Measurements from ENCODE around the gene QKI.
A peak's percentile ranks its signal among the peaks of the same experiment; 100 is the strongest.

Gene QKI

DNA sequence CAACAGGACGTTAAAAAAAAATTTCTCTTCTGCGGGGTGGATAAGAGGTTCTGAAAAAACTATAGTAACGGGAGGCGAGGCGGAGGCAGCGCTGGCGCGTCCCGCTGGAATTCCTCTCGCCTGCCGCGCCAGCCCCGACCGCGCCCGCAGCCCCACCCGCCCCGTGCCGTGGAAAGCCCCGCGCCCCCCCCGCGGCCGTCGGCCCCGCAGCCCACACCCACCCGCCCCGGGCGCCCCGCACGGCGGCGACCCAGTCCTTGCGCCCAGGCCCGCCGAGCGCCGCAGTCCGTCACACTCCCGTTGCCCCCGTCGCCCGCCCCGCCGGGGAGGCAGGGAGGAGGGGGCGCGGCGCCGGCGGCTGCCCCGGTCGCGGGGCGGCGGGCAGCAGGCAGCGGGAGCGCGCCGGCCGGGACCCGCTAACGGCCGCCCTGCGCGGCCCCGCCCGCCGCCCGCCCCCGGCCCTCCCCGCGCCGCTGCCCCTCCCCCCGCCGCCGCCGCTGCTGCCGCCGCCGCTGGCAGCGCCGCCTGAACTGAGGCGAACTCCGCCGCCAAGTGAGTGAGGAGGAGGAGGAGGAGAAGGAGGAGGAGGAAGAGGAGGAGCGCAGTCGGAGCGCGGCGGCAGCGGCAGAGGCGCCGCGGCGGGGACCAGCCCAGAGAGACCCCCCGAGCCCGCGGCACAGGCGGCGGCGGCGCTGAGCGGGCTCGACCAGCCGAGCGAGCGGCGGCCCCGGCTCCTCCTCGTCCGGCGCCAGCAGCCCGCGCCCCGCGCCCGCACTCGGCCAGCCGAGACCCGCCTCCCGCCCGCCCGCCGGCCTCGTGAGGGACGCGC, at the start of gene QKI:
QKI (plus strand) TSS at position 602 of the 829 bp plus-strand sequence. CDS start 476 bp downstream, outside the sequence.
- peak within 1 kb of the TSS; percentile 77 for H3K4me3 ChIP-seq (ENCODE audit: low read depth, low read length)
- TF ChIP-seq, protein P1, sequence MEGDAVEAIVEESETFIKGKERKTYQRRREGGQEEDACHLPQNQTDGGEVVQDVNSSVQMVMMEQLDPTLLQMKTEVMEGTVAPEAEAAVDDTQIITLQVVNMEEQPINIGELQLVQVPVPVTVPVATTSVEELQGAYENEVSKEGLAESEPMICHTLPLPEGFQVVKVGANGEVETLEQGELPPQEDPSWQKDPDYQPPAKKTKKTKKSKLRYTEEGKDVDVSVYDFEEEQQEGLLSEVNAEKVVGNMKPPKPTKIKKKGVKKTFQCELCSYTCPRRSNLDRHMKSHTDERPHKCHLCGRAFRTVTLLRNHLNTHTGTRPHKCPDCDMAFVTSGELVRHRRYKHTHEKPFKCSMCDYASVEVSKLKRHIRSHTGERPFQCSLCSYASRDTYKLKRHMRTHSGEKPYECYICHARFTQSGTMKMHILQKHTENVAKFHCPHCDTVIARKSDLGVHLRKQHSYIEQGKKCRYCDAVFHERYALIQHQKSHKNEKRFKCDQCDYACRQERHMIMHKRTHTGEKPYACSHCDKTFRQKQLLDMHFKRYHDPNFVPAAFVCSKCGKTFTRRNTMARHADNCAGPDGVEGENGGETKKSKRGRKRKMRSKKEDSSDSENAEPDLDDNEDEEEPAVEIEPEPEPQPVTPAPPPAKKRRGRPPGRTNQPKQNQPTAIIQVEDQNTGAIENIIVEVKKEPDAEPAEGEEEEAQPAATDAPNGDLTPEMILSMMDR (IDR thresholded peaks at IDR 0.05; ENCODE audit: low read depth, low read length, missing control alignments), result no peak
- DNase-seq (ENCODE audit: low read depth), result no peak
- in situ Hi-C loops (cut with HindIII; ENCODE audit: low sequenced_read_pairs), result loop anchor here (10.0 kb wide), 1 partner anchor 560 kb away; no protein-coding TSS in a partner anchor

DNA sequence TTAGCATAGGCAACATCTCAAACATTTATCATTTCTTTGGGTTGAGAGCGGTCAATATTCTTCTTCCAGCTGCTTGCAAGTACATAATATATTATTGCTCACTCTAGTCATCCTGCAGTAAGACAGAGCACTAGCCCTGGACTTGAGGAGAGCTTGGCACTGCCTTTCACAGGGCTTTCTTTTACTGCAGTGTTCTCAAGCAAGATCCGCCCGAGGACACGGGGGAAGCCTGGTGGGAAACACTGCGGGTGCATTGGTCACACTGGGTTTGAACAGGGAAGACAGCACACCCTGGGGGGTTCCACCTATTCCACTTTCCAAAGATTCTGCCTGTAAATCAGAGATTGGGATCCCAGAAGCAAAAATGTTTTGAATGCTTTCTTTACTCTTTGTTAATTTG, 48.2 kb upstream of the QKI start:
- TF ChIP-seq, protein P1 (IDR thresholded peaks at IDR 0.05; ENCODE audit: low read depth, low read length, missing control alignments), result no peak
- in situ Hi-C loops (cut with HindIII; ENCODE audit: low sequenced_read_pairs), result no loop called here

DNA sequence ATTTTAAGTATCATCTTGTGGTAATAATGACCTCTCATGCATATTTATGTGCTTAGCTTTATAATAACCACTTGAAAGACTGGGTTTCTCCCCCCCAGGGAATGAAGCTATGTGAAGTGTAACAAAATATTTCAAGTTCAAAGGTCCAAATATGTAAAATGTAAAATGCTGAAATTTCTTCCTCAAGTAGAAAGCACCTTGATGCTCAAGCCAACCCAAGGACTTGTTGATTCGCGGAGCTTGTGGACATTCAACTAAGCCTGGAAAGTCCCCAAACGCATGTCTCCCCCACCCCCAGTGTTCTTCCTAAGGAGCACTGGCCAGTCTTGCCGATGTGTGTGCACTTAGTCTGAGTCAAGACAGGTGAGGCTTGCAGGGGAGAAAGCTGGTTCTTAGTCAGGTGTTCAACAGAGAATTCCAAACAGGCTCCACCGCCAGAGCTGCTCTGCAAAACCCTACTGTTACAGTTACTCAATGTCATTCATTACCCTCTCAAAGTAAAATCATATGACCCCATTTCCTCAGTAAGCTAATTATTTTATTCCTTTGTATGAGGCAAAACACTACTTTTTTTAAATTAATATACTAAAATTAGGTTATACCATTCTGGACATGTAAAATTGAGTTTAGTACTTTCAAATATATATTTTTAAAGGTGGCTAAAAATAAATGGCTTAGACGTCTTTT, 46.9 kb upstream of the QKI start:
- H3K4me3 ChIP-seq (ENCODE audit: low read depth, low read length), result no peak overlapping the region
- TF ChIP-seq, protein P1 (IDR thresholded peaks at IDR 0.05; ENCODE audit: low read depth, low read length, missing control alignments), result no peak
- in situ Hi-C loops (cut with HindIII; ENCODE audit: low sequenced_read_pairs), result no loop called here
- DNase-seq (ENCODE audit: low read depth), result no peak

More for the DNA sequence above, 48.2 kb upstream of the QKI start:
- no peak overlapping the region for H3K4me3 ChIP-seq (ENCODE audit: low read depth, low read length)
- DNase-seq (ENCODE audit: low read depth), result no peak

DNA sequence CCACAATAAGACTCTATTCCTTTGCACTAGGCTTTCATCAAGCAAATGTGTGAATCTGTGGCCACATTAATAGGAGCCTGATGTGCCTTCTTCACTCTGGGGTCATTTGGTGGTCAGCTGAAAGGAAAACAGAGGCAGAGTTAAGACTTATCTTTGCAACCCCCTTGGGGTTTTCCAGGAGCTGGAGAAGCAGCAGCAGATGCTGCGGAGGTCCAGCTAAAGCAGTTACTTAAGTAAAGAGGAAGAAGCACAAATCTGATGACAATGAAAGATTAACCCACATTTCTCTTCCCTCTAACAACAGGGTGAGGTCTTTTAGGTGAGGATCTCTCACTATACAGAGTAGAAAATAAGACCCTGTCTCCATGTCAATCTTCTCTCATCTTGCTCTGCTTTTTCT, 45.4 kb upstream of the QKI start:
- no peak overlapping the region for H3K4me3 ChIP-seq (ENCODE audit: low read depth, low read length)
- TF ChIP-seq, protein P1 (IDR thresholded peaks at IDR 0.05; ENCODE audit: low read depth, low read length, missing control alignments), result no peak
- DNase-seq (ENCODE audit: low read depth), result no peak
- in situ Hi-C loops (cut with HindIII; ENCODE audit: low sequenced_read_pairs), result no loop called here

DNA sequence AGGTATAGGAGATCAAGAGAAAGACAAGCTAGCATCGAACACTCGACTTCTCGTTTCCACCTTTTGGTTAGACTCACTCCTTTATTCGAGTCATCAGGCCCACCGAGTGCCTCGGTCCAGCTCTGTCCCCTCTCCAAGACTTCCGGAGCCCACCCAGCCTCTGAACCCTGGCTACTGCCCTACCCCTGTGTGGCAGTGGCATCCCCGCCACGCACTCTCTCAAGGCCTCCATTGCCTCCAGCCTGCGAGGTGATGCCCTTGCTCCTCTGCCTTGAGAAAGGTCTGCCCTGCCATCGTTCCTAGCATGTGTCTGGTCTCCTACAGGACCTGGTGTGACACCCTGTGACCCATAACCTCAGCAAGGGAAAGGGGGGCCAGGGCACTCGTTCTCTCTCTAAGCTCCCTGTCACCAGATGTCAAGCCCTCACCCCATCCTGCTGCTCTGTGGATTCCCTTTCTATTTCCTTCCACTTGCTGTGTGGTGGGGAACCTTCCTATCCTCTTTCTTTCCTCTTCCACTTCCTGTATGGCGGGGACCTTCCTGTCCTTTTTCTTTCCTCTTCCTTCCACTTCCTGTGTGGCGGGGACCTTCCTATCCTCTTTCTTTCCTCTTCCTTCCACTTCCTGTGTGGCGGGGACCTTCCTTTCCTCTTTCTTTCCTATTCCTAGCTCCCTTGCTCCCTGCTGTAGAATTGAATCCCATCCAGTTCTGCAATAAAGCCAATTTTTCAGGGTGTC, 44.7 kb upstream of the QKI start:
- no peak for DNase-seq (ENCODE audit: low read depth)
- in situ Hi-C loops (cut with HindIII; ENCODE audit: low sequenced_read_pairs), result no loop called here
- no peak overlapping the region for H3K4me3 ChIP-seq (ENCODE audit: low read depth, low read length)
- TF ChIP-seq, protein P1 (IDR thresholded peaks at IDR 0.05; ENCODE audit: low read depth, low read length, missing control alignments), result no peak

DNA sequence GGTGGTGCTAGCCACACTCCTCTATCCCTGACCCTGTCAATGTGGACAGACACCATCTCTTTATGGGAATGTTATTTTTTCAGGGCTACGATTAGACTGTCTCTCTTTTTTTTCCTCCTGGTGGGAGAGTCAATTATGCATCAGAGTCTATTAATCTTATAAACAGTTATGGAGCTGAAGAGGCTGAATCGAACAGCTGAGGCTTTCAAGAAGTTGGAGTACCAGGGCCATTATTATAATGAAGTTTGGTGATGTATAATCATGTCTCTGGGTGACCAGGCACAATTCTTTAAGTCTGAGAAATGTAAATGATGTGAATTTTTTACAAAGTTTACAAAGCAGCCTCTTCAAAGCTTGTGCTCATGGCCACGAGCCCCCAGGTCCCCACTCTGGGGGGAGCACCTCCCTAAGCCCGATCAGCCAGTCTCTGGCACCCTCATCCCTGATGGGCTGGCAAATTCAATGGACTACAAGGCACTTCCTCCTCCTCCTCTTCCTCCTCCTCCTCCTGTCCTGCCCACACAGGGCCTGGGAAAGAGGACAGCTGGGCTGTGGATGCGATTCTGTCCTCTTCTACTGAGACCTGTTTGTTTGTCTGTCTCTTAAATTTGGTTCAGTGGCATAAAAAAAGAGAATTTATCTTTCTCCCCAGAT, 43.9 kb upstream of the QKI start:
- DNase-seq (ENCODE audit: low read depth), result no peak
- no peak overlapping the region for H3K4me3 ChIP-seq (ENCODE audit: low read depth, low read length)
- in situ Hi-C loops (cut with HindIII; ENCODE audit: low sequenced_read_pairs), result no loop called here
- TF ChIP-seq, protein P1 (IDR thresholded peaks at IDR 0.05; ENCODE audit: low read depth, low read length, missing control alignments), result no peak

Measured in astrocyte of the cerebellum (primary cell).